A549 (cell line): Measurements from ENCODE around the gene TRAPPC2L. TPM values are rescaled to one million over a fixed set of nuclear protein-coding genes. Genes with fewer than 3 reads are reported as not detected.

ENCODE experiments used
- ATAC-seq, 2 experiments: fragments of 200-7000 bp in 1 of 2; fragments of >200 bp in 1 of 2; cut with Nextera tagmentation in 1 of 2; cut with Tn5 transposase in 1 of 2; 3 replicates each; pipeline versions ENCODE4 v1.8.0 to v1.9.1; 2018 to 2020; ENCODE audit warnings: mild to moderate bottlenecking in 1 of 2, moderate library complexity in 1 of 2
- CTCF ChIA-PET: fragments of 300-600 bp; sonication (Branson Sonifier 250); formaldehyde crosslinking; extraction: SDS; loops from one replicate; lab custom pipeline; 2021; ENCODE audit warnings: antibody characterized with exemption, inconsistent platforms; lab: Yijun Ruan, JAX
- POLR2A ChIA-PET: fragments of 350-600 bp; formaldehyde crosslinking; extraction: SDS; loops from one replicate; lab custom pipeline; 2021; ENCODE audit warnings: antibody characterized with exemption, inconsistent platforms; lab: Yijun Ruan, JAX
- DNase-seq, 2 experiments: peaks; one replicate each; pipeline versions ENCODE4 v3.0.0 to v3.0.0-alpha.2; 2011 to 2016; ENCODE audit warnings: low read depth in 1 of 2, low spot score in 1 of 2
- FAIRE-seq: peaks from 2 replicates; lab custom pipeline; 2011; peaks lifted over from hg19 to GRCh38; lab: Jason Lieb, UNC
- H3K27ac ChIP-seq, 2 experiments: fragments of >200 bp; sonication (Bioruptor Twin); formaldehyde crosslinking; 3 replicates each; pipeline ENCODE4 v1.5.1; 2016 to 2017
- H3K4me1 ChIP-seq: fragments of >200 bp; sonication (Bioruptor Twin); formaldehyde crosslinking; 3 replicates; pipeline ENCODE4 v1.6.1; 2016
- H3K4me2 ChIP-seq: fragments of >200 bp; sonication (Bioruptor Twin); formaldehyde crosslinking; 3 replicates; pipeline ENCODE4 v1.6.1; 2016
- H3K4me3 ChIP-seq: fragments of >200 bp; sonication (Bioruptor Twin); formaldehyde crosslinking; 3 replicates; pipeline ENCODE4 v1.5.1; 2016
- H3K9me3 ChIP-seq: fragments of >200 bp; sonication (Bioruptor Twin); formaldehyde crosslinking; 3 replicates; pipeline ENCODE4 v1.6.1; 2016
- BHLHE40 ChIP-seq: IDR thresholded peaks from 2 replicates; pipeline ENCODE4 v1.6.1; 2012; ENCODE audit warnings: low read depth, low read length, inconsistent platforms
- CBX8 ChIP-seq: fragments of 200-600 bp; sonication (generic); IDR thresholded peaks from 2 replicates; pipeline ENCODE4 v1.6.1; 2016
- CEBPB ChIP-seq, 2 experiments: fragments of >200 bp in 1 of 2; sonication (Bioruptor Twin) in 1 of 2; formaldehyde crosslinking in 1 of 2; IDR thresholded peaks; 2 replicates each; pipeline ENCODE4 v1.6.1; 2012 to 2016
- CHD4 ChIP-seq: fragments of 200-600 bp; sonication (generic); IDR thresholded peaks from 2 replicates; pipeline ENCODE4 v1.6.1; 2016; ENCODE audit warnings: antibody characterized with exemption, mild to moderate bottlenecking, borderline replicate concordance
- FOSB ChIP-seq: fragments of 250-450 bp; sonication (Bioruptor Pico); IDR thresholded peaks from 2 replicates; pipeline ENCODE4 v1.5.0; 2020; ENCODE audit warnings: mild to moderate bottlenecking, moderate library complexity
- FOSL2 ChIP-seq, 2 experiments: fragments of 450-650 bp in 1 of 2; fragments of >200 bp in 1 of 2; sonication (Bioruptor Twin) in 1 of 2; formaldehyde crosslinking; IDR thresholded peaks; 2 replicates each; pipeline versions ENCODE4 v1.5.0 to v1.6.1; 2016 to 2020; ENCODE audit warnings: mild to moderate bottlenecking in 1 of 2, moderate library complexity in 1 of 2
- FOXS1 ChIP-seq: fragments of 250-450 bp; sonication (Bioruptor Pico); IDR thresholded peaks from 2 replicates; pipeline ENCODE4 v1.5.0; 2020; ENCODE audit warnings: mild to moderate bottlenecking, moderate library complexity
- HDAC2 ChIP-seq: fragments of 200-600 bp; sonication (generic); IDR thresholded peaks from 2 replicates; pipeline ENCODE4 v1.6.1; 2016
- HEYL ChIP-seq: fragments of 250-450 bp; sonication (Bioruptor Pico); IDR thresholded peaks from 2 replicates; pipeline ENCODE4 v1.8.0; 2021; ENCODE audit warnings: mild to moderate bottlenecking, moderate library complexity
- MAFK ChIP-seq: fragments of 450-650 bp; IDR thresholded peaks from 2 replicates; pipeline ENCODE4 v1.6.1; 2014; ENCODE audit not compliant: partially characterized antibody
- MAZ ChIP-seq: fragments of 150-350 bp; IDR thresholded peaks from 2 replicates; pipeline ENCODE4 v1.6.1; 2014; ENCODE audit warnings: antibody characterized with exemption, low read depth, low read length, borderline replicate concordance
- NR3C1 ChIP-seq: fragments of >200 bp; sonication (Bioruptor Twin); formaldehyde crosslinking; IDR thresholded peaks from 3 replicates; pipeline ENCODE4 v1.6.1; 2017
- POLR2A ChIP-seq: IDR thresholded peaks from 2 replicates; pipeline ENCODE4 v1.6.1; 2012; ENCODE audit warnings: mild to moderate bottlenecking, low read length
- POLR2AphosphoS2 ChIP-seq: conservative IDR thresholded peaks from 2 replicates; pipeline ENCODE4 v1.6.1; 2012; ENCODE audit warnings: low read length, improper control_type of control experiment, inconsistent platforms
- RARB ChIP-seq: fragments of 250-450 bp; sonication (Bioruptor Pico); IDR thresholded peaks from 2 replicates; pipeline ENCODE4 v1.8.0; 2021; ENCODE audit warnings: mild to moderate bottlenecking, moderate library complexity
- RFX5 ChIP-seq: fragments of 450-650 bp; IDR thresholded peaks from 2 replicates; pipeline ENCODE4 v1.7.1; 2014; ENCODE audit warnings: antibody characterized with exemption, mild to moderate bottlenecking, moderate library complexity
- RNF2 ChIP-seq: fragments of 200-600 bp; sonication (generic); IDR thresholded peaks from 2 replicates; pipeline ENCODE4 v1.6.1; 2016; ENCODE audit warnings: low read depth, mild to moderate bottlenecking, antibody characterized with exemption, moderate library complexity, borderline replicate concordance
- ZC3H11A ChIP-seq: fragments of 450-650 bp; IDR thresholded peaks from 2 replicates; pipeline ENCODE4 v1.6.1; 2014; ENCODE audit warnings: antibody characterized with exemption, mild to moderate bottlenecking
- ZFP36 ChIP-seq: fragments of 450-650 bp; IDR thresholded peaks from 2 replicates; pipeline ENCODE4 v1.6.1; 2014; ENCODE audit warnings: borderline replicate concordance; ENCODE audit not compliant: partially characterized antibody
- WGBS: methylation state at CpG from one replicate; pipeline ENCODE4 v1.1.6; 2017; ENCODE audit errors: missing lambda C conversion rate; 5-methylcytosine and 5-hydroxymethylcytosine counted together
- polyA plus RNA-seq, 4 experiments: library from polyadenylated mRNA; depleted of rRNA in 3 of 4; stranded (reverse); fragments of >200 nt; fragmentation: RNase III in 1 of 4; extraction: RNeasy Plus Mini Kit Qiagen cat#74134 plus additional on column Dnase treatment in 1 of 4; gene quantifications; 2 replicates in 3 of 4; 3 replicates in 1 of 4; pipeline ENCODE4 v1.2.3, GENCODE V29; 2011 to 2017
- TF ChIP-seq, protein P1 (sequence below): fragments of 200-600 bp; sonication (generic); IDR thresholded peaks from 2 replicates; pipeline ENCODE4 v1.6.1; 2016; ENCODE audit warnings: antibody characterized with exemption, mild to moderate bottlenecking, moderate library complexity
- TF ChIP-seq, protein P2 (sequence below): IDR thresholded peaks from 2 replicates; pipeline ENCODE4 v1.6.1; 2012
- TF ChIP-seq, protein P3 (sequence below): fragments of 150-350 bp; IDR thresholded peaks from 2 replicates; pipeline ENCODE4 v1.6.1; 2014; ENCODE audit warnings: low read depth, mild to moderate bottlenecking, low read length
- TF ChIP-seq, protein P4 (sequence below): fragments of >200 bp; sonication (Bioruptor Twin); formaldehyde crosslinking; IDR thresholded peaks from 3 replicates; pipeline ENCODE4 v1.5.1; 2016

TRAPPC2L gene
- polyA plus RNA-seq, 2 of the 4 experiments (the other 2 are of a cell fraction) = 70.3 to 80.2 TPM

DNA sequence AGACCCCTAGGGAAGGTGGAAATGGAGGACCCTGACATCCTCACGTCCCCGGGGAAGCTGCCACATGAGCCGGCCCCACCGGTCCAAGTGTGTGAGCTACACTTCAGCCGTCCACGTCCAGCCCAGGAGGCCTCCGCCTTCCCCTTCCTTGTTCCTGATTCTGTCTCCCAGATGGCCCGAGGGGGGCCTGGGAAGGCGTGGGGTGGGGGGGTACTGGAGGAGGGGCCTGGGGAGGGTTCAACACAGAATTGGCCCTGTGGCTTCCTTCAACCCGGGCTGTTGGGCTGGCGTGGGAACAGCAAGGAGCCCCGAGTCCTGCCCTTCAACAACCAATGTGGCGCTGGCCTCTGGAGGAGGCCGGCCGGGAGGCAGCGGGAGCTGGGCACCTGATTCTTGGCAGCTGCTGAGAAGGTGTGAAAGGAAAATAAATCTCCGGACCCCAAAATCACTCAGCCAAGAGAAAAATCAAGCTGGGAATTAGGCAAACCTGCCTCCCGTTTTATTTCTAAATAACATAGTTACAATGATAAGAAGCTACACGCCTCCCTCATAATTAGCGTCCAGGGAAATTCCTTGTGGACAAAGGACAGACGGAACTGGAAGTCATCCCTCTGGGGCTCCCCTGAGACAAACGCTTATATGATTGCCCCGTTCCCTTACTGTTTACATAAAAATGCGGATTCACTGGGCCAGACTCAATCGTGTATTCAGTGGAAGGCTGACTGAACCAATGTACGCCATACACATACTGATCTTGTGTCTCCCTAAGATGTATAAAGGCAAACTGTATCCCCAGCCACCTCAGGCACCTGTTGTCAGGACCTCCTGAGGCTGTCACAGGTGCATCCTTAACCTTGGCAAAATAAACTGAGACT, 43.4 kb upstream of the TRAPPC2L start (continued):
- TF ChIP-seq, protein P1, sequence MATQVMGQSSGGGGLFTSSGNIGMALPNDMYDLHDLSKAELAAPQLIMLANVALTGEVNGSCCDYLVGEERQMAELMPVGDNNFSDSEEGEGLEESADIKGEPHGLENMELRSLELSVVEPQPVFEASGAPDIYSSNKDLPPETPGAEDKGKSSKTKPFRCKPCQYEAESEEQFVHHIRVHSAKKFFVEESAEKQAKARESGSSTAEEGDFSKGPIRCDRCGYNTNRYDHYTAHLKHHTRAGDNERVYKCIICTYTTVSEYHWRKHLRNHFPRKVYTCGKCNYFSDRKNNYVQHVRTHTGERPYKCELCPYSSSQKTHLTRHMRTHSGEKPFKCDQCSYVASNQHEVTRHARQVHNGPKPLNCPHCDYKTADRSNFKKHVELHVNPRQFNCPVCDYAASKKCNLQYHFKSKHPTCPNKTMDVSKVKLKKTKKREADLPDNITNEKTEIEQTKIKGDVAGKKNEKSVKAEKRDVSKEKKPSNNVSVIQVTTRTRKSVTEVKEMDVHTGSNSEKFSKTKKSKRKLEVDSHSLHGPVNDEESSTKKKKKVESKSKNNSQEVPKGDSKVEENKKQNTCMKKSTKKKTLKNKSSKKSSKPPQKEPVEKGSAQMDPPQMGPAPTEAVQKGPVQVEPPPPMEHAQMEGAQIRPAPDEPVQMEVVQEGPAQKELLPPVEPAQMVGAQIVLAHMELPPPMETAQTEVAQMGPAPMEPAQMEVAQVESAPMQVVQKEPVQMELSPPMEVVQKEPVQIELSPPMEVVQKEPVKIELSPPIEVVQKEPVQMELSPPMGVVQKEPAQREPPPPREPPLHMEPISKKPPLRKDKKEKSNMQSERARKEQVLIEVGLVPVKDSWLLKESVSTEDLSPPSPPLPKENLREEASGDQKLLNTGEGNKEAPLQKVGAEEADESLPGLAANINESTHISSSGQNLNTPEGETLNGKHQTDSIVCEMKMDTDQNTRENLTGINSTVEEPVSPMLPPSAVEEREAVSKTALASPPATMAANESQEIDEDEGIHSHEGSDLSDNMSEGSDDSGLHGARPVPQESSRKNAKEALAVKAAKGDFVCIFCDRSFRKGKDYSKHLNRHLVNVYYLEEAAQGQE = no peak
- TF ChIP-seq HEYL (CRISPR knock-in tag) (no peak), FOXS1 (no peak)

DNA sequence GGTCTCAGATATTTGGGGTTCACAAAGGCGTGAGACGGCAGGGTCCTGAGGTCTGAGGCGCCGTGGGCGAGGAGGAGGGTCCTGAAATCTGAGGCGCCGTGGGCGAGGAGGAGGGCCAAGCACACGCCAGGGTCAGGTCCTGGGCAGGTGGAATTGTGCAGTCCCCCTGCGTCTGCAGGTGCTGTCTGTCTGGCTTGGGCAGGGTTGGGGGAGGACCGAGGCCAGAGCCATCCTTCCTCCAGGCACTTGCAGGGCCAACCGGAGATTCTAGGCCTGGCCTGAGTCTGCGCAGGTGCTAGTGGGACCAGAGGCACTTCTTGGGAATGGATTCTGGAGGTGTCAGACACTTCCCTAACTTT, 42.8 kb upstream of the TRAPPC2L start:
- TF ChIP-seq RFX5 (no peak), RARB (no peak), HEYL (CRISPR knock-in tag) (no peak), POLR2AphosphoS2 (no peak), CBX8 (no peak), ZFP36 (no peak), FOSL2 (IDR thresholded peaks at IDR 0.05) (no peak), FOSL2 (CRISPR knock-in tag; IDR thresholded peaks at IDR 0.05) (no peak), CEBPB (IDR thresholded peaks at IDR 0.05) (no peak)
- TF ChIP-seq, protein P2, sequence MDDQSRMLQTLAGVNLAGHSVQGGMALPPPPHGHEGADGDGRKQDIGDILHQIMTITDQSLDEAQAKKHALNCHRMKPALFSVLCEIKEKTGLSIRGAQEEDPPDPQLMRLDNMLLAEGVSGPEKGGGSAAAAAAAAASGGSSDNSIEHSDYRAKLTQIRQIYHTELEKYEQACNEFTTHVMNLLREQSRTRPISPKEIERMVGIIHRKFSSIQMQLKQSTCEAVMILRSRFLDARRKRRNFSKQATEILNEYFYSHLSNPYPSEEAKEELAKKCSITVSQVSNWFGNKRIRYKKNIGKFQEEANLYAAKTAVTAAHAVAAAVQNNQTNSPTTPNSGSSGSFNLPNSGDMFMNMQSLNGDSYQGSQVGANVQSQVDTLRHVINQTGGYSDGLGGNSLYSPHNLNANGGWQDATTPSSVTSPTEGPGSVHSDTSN = no peak; the same call in 1 of the 2 replicates
- Histone ChIP-seq H3K4me2 (no peak overlapping the region), H3K9me3 (no peaks in the 10 kb centered on the region), H3K4me1 (peaks cover 21% of the 10 kb centered on the region), H3K4me3 (no peak overlapping the region), H3K27ac (no peak overlapping the region)
- ATAC-seq (no peak), DNase-seq (no peak), FAIRE-seq (no peak)
- CTCF ChIA-PET = interaction anchor here (0.6 to 3.8 kb wide), 5 partner anchors 43 to 353 kb away, joined by 3 to 28 read pairs (median 3); partner anchors contain the start of genes GALNS and TRAPPC2L
- POLR2A ChIA-PET = interaction anchor here (4.8 kb wide), 1 partner anchor 43 kb away, joined by 33 read pairs; the partner anchor contains the start of genes GALNS and TRAPPC2L
- 89% methylated on average over 13 of the region's 13 CpGs for WGBS

DNA sequence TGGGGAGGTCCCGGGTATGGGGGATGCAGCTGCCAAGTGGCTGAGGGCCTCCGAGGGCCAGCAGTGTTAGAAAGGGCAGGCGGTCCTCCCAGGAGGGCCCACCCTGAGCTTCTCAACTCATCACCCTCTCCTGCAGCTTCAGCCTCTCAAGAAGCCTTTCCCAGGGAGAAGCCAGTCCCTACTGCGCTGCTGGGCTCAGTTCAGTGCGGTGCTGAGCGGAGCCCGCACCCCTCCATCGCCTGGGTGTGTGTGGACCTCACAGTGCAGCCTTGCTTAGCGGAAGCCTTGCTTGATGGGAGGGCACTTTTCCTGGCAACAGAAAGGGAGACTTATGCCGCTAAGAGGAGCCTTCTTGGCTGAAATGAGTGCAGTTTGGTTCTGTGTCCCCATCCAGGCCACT, 41.7 kb upstream of the TRAPPC2L start:
- DNase-seq (no peak), ATAC-seq (no peak), FAIRE-seq (no peak)
- peaks cover 10% of the 10 kb centered on the region for H3K4me1 ChIP-seq
- H3K4me3 ChIP-seq = no peak overlapping the region
- H3K4me2 ChIP-seq = no peak overlapping the region
- H3K27ac ChIP-seq = no peak overlapping the region
- H3K9me3 ChIP-seq = no peaks in the 10 kb centered on the region
- ChIA-PET POLR2A (no interaction called here), CTCF (interaction anchor here (0.5 to 5.9 kb wide), 13 partner anchors 11 to 352 kb away, joined by 3 to 39 read pairs (median 3); partner anchors contain the start of genes GALNS and TRAPPC2L)
- WGBS = 89% methylated on average over 10 of the region's 10 CpGs
- TF ChIP-seq, protein P3, sequence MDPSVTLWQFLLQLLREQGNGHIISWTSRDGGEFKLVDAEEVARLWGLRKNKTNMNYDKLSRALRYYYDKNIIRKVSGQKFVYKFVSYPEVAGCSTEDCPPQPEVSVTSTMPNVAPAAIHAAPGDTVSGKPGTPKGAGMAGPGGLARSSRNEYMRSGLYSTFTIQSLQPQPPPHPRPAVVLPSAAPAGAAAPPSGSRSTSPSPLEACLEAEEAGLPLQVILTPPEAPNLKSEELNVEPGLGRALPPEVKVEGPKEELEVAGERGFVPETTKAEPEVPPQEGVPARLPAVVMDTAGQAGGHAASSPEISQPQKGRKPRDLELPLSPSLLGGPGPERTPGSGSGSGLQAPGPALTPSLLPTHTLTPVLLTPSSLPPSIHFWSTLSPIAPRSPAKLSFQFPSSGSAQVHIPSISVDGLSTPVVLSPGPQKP = no peak
- no peak for TF ChIP-seq POLR2A
- no peak for TF ChIP-seq CHD4
- TF ChIP-seq CEBPB (IDR thresholded peaks at IDR 0.05) = no peak
- no peak for TF ChIP-seq RNF2
- TF ChIP-seq, protein P1 = no peak
- TF ChIP-seq MAZ = no peak
- TF ChIP-seq NR3C1 = no peak
- no peak for TF ChIP-seq ZC3H11A
- no peak for TF ChIP-seq BHLHE40
- TF ChIP-seq, protein P4, sequence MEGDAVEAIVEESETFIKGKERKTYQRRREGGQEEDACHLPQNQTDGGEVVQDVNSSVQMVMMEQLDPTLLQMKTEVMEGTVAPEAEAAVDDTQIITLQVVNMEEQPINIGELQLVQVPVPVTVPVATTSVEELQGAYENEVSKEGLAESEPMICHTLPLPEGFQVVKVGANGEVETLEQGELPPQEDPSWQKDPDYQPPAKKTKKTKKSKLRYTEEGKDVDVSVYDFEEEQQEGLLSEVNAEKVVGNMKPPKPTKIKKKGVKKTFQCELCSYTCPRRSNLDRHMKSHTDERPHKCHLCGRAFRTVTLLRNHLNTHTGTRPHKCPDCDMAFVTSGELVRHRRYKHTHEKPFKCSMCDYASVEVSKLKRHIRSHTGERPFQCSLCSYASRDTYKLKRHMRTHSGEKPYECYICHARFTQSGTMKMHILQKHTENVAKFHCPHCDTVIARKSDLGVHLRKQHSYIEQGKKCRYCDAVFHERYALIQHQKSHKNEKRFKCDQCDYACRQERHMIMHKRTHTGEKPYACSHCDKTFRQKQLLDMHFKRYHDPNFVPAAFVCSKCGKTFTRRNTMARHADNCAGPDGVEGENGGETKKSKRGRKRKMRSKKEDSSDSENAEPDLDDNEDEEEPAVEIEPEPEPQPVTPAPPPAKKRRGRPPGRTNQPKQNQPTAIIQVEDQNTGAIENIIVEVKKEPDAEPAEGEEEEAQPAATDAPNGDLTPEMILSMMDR = no peak
- TF ChIP-seq HDAC2 = no peak
- no peak for TF ChIP-seq CBX8
- no peak for TF ChIP-seq MAFK
- no peak for TF ChIP-seq FOSB (CRISPR knock-in tag)
- TF ChIP-seq HEYL (CRISPR knock-in tag) = no peak
